Right atrium auricular region (tissue), 2 donors: ENCODE results near the gene UGT1A10. TPM values are rescaled to one million over a fixed set of nuclear protein-coding genes. Genes with fewer than 3 reads are reported as not detected.

Experiments used
- DNase-seq: peaks from one replicate; pipeline ENCODE4 v3.0.0-alpha.2; 2019; ENCODE audit warnings: low spot score
- H3K27ac ChIP-seq, 2 donors: fragments of 200-600 bp; sonication (generic); 1 replicate in 1 of 2; 2 replicates in 1 of 2; pipeline ENCODE4 v1.5.1; 2016 to 2019
- H3K27me3 ChIP-seq, 2 donors: fragments of 200-600 bp; sonication (generic); one replicate each; pipeline versions ENCODE4 v1.5.1 to v1.6.0; 2017 to 2019
- H3K36me3 ChIP-seq: fragments of 200-600 bp; sonication (generic); one replicate; pipeline ENCODE4 v1.5.1; 2016
- H3K4me1 ChIP-seq, 2 donors: fragments of 200-600 bp; sonication (generic); one replicate each; pipeline versions ENCODE4 v1.5.1 to v1.6.0; 2017 to 2019
- H3K4me3 ChIP-seq, 2 donors: fragments of 200-600 bp; sonication (generic); 1 replicate in 1 of 2; 2 replicates in 1 of 2; pipeline ENCODE4 v1.5.1; 2017 to 2019; ENCODE audit warnings: mild to moderate bottlenecking in 1 of 2, moderate library complexity in 1 of 2
- H3K9me3 ChIP-seq, 2 donors: fragments of 200-600 bp; sonication (generic); one replicate each; pipeline ENCODE4 v1.5.1; 2019
- CTCF ChIP-seq, 2 donors: fragments of 200-600 bp; sonication (generic); IDR thresholded peaks; one replicate each; pipeline ENCODE4 v1.5.1; 2019; ENCODE audit warnings: antibody characterized with exemption in 2 of 2
- total RNA-seq, 2 donors: library from RNA; depleted of rRNA; stranded (reverse); fragments of >200 nt; gene quantifications; one replicate each; pipeline ENCODE4 v1.1.0, GENCODE V29; 2016

The UGT1A10 gene
- total RNA-seq, 2 donors from 2014 or later = not detected

- Histone ChIP-seq H3K27ac (no peak overlapping the region), H3K36me3 (no peaks in the 10 kb centered on the region), H3K27me3 (no peaks in the 10 kb centered on the region), H3K4me3 (no peak overlapping the region), H3K9me3 (no peaks in the 10 kb centered on the region), H3K4me1 (no peaks in the 10 kb centered on the region)
- DNase-seq = no peak
- no peak for TF ChIP-seq CTCF (IDR thresholded peaks at IDR 0.05)
These were observed 22.4 kb downstream of the UGT1A10 start for GRCh38 chr2:233658610-233659009.

GRCh38 chr2:233663911-233664310 is 27.7 kb downstream of the UGT1A10 start:
- no peaks in the 10 kb centered on the region for H3K4me1 ChIP-seq
- no peaks in the 10 kb centered on the region for H3K9me3 ChIP-seq
- no peaks in the 10 kb centered on the region for H3K36me3 ChIP-seq
- no peak overlapping the region for H3K4me3 ChIP-seq
- no peak for DNase-seq
- H3K27me3 ChIP-seq = no peaks in the 10 kb centered on the region
- no peak for TF ChIP-seq CTCF (IDR thresholded peaks at IDR 0.05)
- no peak overlapping the region for H3K27ac ChIP-seq

DNA sequence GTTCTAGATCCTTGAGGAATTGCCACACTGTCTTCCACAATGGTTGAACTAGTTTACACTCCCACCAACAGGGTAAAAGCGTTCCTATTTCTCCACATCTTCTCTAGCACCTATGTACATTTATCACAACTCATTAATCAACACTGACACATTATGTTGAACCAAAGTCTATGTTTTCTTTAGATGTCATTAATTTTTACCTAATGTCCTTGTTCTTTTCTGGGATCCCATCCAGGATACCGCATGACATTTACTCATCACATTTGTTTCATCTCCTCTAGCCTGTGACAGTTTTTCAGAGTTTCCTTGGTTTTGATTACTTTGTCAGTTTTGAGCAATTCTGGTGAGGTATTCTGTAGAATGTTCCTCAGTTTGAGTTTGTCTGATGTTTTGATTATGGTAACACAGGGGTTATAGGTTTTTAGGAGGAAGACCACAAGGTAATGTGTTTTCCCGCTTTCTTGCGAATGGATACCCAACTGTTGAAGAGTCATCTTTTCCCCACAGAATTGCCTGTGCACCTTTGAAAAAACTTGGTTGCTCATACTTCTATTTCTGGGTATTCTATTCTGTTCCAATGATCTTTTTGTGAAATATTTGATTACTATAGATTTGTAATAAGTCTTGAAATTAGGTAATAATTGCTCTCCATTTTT is 32.5 kb downstream of the UGT1A10 start:
- Histone ChIP-seq H3K27ac (no peak overlapping the region), H3K36me3 (no peaks in the 10 kb centered on the region), H3K9me3 (no peaks in the 10 kb centered on the region), H3K4me3 (no peak overlapping the region), H3K27me3 (no peaks in the 10 kb centered on the region), H3K4me1 (no peaks in the 10 kb centered on the region)
- TF ChIP-seq CTCF (IDR thresholded peaks at IDR 0.05) = no peak
- DNase-seq = no peak

- no peaks in the 10 kb centered on the region for H3K27me3 ChIP-seq
- H3K4me1 ChIP-seq = no peaks in the 10 kb centered on the region
- no peak for TF ChIP-seq CTCF (IDR thresholded peaks at IDR 0.05)
- no peaks in the 10 kb centered on the region for H3K9me3 ChIP-seq
- DNase-seq = no peak
- H3K36me3 ChIP-seq = no peaks in the 10 kb centered on the region
- H3K27ac ChIP-seq = no peak within 1 kb of the TSS
- H3K4me3 ChIP-seq = no peak within 1 kb of the TSS
These were observed 35.3 kb downstream of the UGT1A10 start, which contains the start of gene UGT1A9 for GRCh38 chr2:233671290-233672161. TSS of gene UGT1A9 (plus strand) at chr2:233671898. CDS start at chr2:233671935, 37 bp downstream.

DNA sequence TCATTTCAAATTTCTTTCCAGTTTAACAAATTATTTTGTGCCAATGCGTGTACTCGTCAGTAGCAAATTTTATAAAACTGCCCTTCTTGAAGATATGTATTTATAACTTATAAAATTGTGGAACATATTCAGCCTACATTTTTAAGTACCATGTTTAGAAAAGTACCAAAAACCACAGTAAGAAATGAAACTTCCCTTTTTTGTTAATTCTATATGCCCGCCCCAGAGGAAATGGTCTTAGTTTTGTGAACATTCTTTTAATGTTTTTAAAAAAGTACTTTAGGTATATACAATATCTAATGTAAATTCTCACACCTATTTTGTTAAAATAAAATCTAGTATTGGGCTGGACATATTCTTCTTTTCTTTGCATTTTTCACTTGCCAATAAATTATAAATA is 36.6 kb downstream of the UGT1A10 start:
- no peak overlapping the region for H3K4me3 ChIP-seq
- TF ChIP-seq CTCF (IDR thresholded peaks at IDR 0.05) = no peak

More for the DNA sequence above, 36.6 kb downstream of the UGT1A10 start:
- Histone ChIP-seq H3K27me3 (no peaks in the 10 kb centered on the region), H3K36me3 (no peaks in the 10 kb centered on the region), H3K9me3 (no peaks in the 10 kb centered on the region), H3K27ac (no peak overlapping the region), H3K4me1 (no peaks in the 10 kb centered on the region)
- DNase-seq = no peak
